ENCODE results near the gene SLC6A3.
"Not testable (repeated sequence)": the region's sequence is repeated elsewhere in the genome, so short reads cannot be mapped to it uniquely, and the experiment has no call there.

SLC6A3 gene

DNA sequence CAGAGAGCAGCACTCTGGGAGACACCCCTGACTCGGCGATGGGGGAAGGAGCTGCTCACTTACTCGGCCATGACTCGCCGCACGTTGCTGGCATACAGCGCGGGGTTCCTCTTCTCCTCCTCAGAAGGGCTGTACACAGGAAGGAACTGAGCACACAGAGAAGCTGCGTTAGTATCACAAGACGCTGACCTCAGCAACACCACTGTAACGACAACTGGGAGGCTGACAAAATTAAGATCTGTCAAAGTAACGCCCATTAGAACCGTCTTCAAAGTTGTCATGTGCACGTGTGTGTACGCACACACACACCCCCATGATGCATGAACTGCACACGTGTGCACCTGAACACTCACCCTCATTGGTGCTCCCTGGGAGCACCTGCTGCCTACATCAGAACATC is 32.1 kb upstream of the SLC6A3 start:
- DNase-seq: no peak

DNA sequence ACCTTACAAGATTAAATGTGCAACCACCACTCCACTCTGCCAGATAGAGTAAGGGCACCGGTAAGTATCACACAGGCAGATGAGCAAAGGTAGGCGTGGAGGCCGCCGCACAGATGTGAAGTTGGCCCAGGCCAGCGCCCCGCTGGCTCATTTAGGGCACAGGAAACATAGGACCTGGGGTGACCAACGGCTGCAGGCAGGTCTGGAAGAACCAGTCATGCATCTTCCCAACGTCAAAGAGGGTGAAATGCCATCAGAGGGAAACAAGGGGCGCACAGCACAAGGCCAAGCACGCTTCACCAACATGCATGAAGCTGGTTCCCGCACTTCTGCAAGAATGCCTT is 31.7 kb upstream of the SLC6A3 start:
- DNase-seq: no peak

DNA sequence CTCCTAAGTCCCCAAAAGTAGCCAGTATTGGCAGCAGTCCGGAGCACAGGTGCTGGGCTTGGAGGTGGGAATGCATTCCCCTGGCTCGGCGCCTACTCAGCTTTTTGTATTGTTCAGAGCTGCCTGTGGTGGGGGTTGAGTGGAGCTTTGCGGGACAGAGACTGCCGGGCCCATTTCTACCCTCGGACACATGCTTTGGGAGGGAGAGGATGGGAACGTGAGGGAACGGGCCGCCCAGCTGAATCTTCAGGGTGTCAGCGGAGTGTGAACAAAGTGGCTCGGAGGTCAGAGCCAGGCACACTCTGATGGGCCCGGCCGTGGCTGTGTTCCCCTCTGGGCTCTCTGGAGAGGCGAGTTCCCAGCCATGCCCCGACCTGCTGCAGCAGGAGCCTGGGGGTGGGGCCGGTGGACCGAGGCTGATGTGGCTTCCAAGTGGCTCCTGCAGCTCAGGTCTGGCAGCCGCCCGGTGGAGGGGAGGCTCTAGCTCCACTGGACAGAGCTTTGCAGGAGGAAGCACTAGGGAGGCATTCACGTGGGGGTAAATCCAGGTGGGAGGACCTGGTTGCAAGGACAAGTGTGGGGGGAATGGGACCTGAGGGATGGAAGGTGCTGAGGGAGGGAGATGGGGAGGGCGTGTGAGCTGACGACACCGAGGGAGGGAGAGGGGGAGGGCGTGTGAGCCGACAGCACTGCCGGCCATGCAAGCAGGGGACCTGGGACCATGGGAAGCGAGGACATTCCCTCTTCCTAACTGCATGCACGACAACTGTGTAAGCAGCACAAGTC is 31.1 kb upstream of the SLC6A3 start:
- no peak for DNase-seq

DNA sequence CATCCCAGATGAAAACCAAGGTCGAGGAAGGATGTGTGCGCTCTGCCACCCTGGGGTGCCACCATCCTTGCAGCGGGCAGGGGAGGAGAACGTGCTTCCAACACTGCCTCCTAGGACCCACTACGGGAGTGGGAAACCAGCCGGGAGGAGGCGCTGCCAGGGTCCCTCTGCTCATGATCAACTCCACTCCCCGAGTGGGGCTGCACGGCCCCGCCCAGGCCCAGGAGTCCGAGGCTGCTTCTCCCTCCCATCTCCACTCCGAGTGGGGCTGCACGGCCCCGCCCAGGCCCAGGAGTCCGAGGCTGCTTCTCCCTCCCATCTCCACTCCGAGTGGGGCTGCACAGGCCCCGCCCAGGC is 30.3 kb upstream of the SLC6A3 start:
- not testable (repeated sequence) for DNase-seq

DNA sequence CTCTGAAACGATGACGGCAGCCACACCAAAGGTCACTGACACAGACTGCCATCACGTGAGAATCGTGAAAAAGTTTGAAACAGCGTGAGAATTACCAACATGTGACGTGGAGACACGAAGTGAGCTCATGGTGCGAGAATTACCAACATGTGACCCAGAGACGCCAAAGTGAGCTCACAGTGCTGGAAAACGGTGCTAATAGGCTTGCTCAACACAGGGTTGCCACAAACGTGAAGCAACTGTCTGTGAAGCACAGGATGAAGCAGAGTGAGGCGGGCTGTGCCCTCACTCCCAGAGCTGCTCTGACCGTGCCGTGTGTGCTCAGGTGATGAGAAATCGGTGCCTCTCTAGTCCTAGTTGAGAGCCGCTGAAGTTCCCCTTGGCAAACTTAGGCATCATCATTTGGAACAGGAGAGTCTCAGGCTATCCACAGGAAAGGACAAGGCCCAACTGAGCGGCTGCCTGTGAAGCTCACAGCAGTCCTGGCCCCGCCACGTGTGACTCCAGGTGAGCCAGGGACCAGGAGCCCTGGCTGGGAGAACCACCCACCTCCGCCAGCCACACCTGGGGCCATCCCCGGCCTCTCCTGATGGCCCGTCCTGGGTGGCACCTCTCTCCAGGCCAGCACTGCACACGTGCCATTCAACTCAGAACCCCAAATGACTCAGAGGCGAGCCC is 29.8 kb upstream of the SLC6A3 start:
- DNase-seq: no peak

DNA sequence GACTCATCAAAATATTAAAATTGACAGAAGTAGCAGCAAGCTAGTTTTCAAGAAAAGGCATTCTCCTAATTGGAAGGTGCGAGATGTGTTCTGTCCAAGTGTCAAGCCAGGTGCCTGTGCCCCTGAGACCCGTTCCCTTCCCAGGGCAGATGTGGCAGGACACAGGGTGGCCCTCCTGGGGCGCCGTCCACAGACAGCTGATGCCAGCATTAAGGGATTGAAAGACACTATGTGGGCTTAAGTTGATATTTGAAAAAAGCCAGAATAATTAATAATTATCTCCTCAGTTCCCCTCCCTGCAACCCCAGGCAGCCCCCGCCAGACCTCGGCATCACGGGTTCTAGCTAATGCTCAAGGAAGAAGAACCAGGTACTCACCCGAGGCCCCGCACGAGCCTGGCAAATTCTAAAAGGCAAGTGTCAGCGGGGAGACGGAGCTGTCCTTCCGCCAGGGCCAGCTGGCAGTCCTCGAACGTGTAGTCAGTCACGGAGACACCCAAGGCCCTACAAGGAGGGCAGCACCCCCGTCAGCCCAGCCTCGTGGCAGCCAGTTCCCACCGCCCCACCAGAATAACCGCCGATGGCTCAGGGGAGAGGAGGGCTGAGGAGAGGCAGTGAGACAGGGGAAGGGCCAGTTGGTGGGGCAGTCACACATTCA is 29.1 kb upstream of the SLC6A3 start:
- DNase-seq: no peak

DNA sequence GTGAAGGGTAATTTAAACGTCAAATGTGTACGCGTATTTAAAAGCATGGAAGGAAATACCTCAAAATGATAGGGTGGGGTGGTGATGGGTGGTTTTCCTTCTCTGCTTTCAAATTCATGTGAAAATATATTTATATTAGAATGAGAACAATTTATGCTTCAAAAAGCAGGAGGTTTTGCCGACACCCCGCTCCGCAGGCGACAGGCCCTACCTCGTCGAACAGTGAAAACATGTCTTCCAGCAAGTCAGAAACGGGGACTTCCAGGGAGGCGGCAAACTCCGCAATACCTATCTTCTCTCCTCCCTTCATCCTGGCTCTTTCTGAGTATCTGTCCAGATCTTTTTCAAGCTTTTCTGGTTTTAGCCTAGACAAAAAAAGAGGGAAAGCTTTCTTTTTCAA is 28.5 kb upstream of the SLC6A3 start:
- DNase-seq: no peak

DNA sequence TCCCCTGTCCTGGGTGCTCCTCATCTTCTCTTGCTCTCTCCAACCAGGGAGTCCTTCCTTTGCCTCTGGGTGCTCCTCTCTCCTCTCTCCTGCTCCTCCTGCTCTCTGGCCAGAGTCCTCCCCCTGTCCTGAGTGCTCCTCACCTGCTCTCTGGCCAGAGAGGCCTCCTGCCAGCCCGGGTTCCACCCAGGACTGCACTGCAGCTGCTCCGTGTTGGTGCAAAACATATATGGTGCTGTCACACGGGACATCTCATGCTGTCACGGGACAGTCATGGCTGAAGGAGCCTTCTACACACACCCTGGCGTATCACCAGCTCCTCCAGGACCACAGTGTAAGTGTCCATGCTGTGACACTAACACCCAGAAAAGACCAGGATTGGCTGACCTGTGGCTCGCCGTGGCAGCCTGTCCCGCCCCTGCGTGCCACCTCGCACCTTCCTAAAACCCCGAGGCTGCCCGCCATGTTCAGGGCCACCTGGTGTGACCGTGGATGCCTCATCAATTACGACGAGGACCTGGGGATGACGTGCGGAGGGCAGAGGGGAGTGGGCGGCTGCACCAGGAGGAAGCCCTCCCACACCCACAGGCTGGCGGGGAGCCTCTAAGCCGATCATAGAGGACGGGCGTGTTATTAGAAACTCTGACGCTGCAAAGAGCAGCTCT is 27.9 kb upstream of the SLC6A3 start:
- no peak for DNase-seq

DNA sequence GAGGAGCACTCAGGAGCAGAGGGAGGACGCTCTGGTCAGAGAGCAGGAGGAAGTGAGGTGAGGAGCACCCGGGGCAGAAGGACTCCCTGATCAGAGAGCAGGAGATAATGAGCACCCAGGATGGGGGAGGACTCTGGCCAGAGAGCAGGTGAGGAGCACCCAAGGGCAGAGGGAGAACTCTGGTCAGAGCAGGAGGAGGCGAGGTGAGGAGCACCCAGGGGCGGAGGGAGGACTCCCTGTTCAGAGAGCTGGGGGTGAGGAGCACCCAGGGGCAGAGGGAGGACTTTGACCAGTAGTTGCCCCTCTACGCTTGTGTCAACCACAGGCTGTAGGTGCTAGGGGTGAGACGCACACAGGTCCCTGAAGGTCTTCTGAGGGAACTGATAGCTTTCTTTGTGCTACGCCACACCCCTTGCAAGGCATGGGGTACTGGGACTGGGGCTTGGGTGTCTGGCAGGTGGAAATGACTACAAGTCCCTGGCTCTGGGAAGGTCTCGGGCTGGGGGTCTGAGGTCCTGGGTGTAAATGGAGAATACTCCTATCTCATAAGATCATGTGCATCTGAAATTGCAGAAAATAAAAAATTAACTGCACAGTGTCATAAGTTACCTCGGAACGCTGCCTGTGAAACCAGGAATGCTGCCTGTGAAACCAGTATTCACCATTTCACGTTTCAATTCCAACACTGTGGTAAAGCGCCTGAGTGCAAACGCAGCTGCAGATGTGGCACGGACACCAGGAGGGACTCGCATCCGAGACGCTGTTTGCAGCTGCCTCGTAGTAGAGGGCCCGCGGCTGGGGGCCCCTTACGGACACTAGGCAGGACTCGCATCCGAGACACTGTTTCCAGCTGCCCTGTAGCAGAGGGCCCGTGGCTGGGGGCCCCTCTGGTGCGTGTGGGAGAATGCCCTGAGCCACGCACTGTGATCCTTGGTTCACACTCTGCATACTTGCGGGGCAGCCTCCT is 27.0 kb upstream of the SLC6A3 start:
- no peak for DNase-seq

DNA sequence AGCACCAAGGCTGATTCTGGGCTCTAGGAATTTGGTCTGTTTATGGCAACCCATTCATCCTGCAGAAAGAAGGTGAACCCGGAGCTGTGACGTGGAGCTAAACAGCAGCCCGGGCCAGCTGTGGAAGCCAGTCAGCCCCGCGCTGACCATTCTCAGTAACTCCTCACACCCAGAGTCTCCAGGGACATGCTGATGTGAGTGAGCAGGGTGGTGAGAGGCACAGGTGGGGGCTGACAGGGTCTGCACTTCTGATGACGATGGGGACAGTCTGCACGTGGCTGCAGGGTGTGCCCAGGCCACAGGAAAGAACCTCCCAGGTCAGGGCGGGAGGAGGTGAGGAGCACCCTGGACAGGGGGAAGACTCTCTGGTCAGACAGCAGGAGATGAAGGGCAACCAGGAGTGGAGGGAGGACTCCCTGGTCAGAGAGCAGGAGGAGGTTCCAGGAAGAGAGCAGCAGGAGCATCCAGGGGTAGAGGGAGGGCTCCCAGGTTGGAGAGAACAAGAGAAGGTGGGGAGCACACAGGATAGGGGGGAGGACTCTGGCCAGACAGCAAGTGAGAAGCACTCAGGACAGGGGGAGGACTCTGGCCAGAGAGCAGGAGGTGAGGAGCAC is 26.1 kb upstream of the SLC6A3 start:
- DNase-seq: no peak

DNA sequence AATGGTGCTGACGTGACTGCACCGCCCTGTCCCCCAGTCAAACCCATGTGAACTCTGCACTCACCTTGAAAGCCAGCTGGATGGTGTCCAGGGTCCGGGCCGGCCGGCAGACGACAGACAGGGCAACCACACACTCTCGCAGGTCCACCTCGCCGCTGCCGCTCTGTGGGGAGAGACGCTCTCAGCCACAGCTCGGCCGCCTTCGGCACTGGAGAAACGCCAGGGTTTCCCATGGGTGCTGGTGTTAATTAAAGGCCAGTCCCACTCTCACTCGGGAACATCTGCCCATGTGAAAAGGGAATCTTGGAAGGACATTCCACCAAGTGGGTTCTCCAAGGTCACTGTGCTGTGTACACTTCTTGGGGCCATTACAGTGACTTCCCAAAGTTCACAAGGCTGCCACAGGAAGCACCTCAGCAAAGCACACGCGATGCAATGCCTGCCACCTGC is 25.5 kb upstream of the SLC6A3 start:
- no peak for DNase-seq

DNA sequence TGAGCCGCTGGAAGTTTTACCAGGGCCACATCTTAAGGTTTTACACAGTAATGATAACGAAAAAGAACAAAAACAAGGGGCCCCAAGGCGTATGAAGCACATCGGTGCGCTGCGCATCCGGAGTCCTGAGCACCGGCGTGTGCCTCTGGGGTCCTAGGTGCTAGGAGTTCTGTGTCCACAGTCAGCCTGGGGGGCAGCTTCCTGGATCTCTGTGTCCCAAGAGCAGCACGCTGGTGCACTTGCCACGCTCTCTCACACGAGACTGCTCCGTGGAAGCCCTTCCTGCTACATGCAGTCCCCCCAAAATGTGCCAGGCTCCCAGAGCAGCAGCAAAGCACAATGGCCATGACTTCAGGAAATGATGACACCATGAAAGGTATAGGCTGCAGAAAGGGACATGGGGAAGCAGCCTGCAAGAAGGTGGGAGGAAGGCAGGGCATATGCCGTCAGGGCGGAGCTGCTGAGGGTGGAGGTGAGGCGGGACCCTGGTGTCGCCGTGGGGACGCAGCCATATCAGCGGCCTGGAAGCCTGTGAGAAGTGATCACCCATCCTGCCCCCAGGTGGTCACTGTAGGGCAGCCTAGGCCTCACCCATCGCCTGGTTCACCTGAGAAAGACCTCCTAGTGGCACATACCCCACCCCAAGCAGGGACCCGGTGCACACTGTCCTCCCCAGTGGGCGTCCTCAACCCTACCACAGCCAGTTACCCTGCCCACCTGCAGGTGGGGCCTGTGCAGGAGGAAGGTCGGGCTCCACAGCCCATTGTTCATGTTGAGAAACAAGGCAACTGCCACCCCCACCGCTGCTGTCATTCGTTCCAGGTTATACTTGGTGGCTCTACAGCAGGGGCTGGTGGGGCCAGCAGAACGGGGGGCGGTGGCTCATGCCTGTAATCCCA is 23.6 kb upstream of the SLC6A3 start:
- no peak for DNase-seq

DNA sequence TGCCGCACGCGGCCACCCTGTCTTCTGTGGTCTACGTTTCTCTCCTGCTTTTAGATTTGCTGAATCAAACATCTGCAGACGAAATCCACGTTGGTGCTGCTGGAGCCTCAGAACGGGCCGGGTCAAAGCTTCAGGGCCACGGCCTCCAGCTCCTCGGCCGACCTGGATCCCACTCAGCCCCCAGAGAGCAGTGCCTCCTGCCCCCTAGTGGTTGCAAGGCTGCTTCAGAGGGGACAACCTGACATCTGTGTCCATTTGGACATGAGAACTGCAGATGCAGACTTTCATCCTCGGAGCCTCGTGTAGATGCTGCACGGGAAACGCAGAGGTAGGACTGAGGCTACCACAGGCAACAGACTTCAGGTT is 23.0 kb upstream of the SLC6A3 start:
- DNase-seq: peak; percentile 36

DNA sequence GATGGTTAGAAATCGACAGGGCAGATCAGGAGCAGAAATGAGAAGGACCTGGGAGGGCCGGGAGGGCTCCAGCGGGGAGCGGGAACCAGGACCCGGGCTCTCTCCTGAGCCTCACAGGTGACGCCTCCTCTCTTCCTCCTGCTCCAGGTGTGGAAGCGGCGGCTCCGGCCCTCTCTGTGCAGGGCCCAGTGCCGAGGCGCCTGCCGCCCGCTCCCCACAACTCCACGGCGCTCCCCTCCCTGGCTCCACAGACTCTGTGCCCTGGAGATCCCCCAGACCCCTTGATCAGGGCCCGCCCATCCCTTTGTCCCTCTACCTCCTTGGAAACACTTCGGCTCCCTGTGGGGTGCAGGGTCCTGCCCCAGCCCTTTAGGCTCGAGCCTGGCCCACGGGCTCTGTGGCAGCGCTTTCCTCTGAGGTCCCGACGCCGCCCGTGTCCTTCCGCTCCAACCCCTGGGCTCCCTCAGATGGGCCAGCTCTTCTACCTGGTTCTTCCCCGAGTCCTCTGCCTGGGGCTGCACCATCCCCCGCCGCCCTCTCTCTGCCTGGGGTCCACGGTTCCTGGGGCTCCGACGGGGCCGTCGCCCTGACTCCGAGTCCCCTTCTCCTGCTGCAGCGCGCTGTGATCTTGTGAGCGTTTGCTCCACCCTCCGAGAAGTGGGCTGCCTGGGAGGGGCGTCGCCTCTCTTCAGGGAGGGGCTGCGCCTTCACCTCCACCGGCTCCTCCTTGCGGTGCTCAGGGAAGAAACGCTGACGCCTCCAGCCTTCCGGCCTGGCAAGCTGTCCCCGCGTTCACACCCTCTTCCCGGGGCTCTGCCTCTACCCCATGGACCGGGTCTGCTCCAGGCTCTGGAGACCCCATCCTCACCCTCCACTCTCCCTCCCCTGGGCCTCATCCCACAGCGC is 22.4 kb upstream of the SLC6A3 start:
- DNase-seq: no peak

DNA sequence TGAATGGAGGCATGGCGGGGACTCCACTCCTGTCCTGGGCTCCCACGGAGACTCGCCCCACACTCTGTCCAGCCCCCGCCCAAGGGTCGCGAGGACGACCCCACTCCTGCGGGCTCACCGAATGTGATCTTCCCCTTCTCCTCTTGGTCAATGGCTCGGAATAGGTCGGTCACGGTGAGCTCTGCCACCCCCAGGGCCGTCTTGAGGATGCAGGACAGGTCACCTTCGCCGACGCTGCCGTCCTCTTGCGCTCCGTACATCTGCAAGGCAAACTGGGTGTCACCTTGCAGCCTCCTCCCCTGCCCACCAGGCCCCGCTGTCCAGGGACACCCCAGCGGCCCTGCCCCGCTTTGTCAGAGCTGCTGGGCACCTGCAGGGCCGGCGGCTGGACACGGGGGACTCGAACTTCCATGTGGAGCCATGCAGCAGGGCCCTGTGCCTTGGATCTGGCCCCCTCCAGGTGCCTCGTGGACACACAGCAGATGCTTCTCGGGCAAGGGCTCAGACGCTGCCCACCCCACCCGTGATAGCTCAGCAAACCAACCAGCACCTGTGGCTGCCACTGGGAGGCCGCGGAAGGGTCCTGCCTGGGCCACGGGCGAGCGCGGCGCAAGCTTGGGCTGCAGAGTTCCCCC is 21.5 kb upstream of the SLC6A3 start:
- DNase-seq: no peak

DNA sequence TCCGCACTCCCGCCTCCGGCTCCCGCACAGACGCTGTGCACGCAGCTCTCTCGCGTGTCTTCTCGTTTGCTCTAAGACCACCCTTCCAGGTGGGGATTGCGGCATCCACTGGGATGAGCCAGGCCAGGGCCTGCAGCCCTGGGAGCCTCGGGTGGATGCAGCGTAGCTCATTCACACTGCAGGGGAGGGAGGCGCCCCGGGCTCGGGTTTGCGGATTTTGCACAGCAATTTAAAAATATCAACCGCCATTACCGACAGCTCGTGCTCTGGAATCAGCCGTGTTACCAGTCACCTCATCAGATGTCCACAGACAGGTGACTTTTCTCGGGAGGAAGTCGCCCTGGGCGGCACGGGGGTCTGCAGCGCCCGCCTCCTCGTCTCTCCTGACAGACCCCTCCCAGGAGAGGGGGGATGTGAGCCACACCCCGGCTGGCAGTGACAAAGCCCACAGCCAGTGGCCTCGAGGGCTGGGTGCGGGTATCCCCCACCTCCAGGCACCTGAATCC is 20.8 kb upstream of the SLC6A3 start:
- no peak for DNase-seq

DNA sequence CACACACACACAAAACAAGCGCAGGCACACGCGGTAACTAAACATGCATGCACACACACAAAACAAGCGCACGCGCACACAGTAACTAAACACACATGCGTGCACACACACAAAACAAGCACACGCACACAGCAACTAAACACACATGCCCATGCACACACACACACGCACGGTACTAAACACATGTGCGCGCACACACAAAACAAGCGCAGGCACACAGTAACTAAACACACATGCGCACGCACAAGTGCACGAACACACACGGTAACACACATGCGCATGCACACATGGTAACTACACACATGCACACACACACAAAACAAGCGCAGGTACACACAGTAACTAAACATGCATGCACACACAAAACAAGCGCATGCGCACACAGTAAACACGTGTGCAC is 19.9 kb upstream of the SLC6A3 start:
- no peak for DNase-seq

DNA sequence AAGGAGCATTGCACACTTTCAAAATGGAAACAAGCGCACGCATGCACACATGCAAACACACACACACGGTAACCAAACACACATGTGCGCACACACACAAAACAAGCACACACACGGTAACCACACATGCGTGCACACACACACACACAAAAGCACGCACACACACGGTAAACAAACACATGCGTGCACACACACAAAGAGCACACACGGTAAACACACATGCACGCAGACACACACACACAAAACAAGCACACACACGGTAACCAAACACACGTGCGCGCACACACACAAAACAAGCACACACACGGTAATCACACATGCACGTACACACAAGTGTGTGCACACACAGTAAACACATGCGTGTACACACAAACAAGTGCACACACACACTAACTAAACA is 19.3 kb upstream of the SLC6A3 start:
- DNase-seq: no peak

DNA sequence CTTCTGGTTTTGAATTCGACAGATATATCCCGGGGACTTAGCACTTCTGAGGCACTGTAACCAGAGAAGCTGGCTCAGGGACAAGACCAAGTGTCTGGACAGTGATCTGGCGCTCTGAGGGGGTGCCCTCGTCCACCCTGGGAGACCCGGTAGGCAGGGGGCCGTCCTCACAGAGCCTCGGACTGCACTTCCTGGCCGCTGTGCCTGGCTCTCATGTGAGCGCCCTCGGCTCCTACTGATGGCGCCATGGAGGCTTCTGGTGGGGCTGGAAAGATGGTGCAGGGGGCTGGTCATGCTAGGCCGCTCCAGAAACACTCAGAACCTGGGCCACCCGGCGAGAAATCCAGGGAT is 18.8 kb upstream of the SLC6A3 start:
- DNase-seq: no peak
